Measurements from ENCODE around the gene ACSL4. TPM values are rescaled to one million over a fixed set of nuclear protein-coding genes. Genes with fewer than 3 reads are reported as not detected.

ACSL4 gene
- polyA plus RNA-seq, 1 of the 3 experiments (the other 2 are of a cell fraction): 18.1 TPM

DNA sequence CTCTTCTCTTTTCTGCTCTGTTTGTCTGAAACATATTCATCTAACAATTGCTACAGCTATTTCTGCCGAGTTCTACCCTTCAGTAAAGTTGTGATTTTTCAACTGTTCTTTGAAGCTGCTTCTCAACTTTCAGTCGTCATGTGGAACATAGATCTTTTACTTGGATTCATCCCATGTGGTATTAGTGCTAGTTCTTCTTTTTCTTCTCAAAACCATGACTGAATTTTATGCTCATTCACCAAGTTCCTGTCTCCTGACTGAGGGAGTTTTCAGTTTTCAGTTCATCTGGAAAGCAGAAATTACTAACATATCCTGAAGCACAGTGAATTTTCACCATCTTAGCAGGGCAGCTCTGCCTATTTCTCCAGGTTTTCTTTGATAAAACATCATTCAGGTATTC, 12.1 kb downstream of the ACSL4 start:
- CTCF ChIA-PET: interaction anchor here (2.3 kb wide), 1 partner anchor 136 kb away, joined by 9 read pairs; no protein-coding TSS in a partner anchor

DNA sequence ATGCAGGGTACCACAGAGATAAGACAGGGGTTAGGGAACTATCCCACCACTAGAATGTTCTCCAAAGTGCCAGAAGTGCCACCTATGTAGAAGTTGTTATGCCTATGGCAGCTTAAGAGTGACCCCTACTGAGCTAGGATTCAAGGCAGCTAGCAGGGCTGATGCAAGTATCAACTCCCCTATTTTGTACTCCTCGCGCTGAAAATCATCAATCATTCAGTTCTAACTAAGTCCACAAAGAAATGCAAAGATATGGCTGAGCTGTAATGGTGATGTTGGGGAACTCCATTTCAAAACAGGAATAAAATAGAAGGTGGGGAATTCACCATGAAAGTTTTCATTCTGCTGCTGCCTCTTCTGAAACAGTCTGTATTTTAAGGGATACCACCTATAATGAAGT, 13.8 kb downstream of the ACSL4 start:
- no peaks in the 10 kb centered on the region for H3K9me2 ChIP-seq
- no peaks in the 10 kb centered on the region for H3K36me3 ChIP-seq (replicated peaks in 1 of 2; ENCODE audit: control insufficient read depth in 1 of 2, insufficient read depth in 2 of 2, low read length in 1 of 2)
- no peak overlapping the region for H3K9ac ChIP-seq
- peaks cover 7% of the 10 kb centered on the region for H3F3A ChIP-seq (replicated peaks; ENCODE audit: insufficient read depth)
- no peaks in the 10 kb centered on the region for H4K20me1 ChIP-seq (ENCODE audit: insufficient read depth)
- H3K27ac ChIP-seq (ENCODE audit: low read depth in 2 of 2, low read length in 1 of 2): no peak overlapping the region
- H3K4me1 ChIP-seq (ENCODE audit: control insufficient read depth in 1 of 2, insufficient read depth in 2 of 2, low read depth in 1 of 2, low read length in 1 of 2): no peaks in the 10 kb centered on the region; a peak in 1 of 4 replicates
- POLR2A ChIA-PET: no interaction called here
- H2AFZ ChIP-seq (ENCODE audit: low read depth): no peak overlapping the region
- CTCF ChIA-PET: interaction anchor here (0.8 to 2.3 kb wide), 5 partner anchors 11 to 234 kb away, joined by 3 to 9 read pairs (median 4); no protein-coding TSS in a partner anchor
- H3K4me3 ChIP-seq (ENCODE audit: low read depth in 2 of 2, low read length in 1 of 2): no peak overlapping the region
- H3K27me3 ChIP-seq (ENCODE audit: insufficient read depth): no peaks in the 10 kb centered on the region; the same call in 1 of the 2 replicates
- no peak for DNase-seq
- 65% methylated on average over 2 of the region's 2 CpGs for WGBS (ENCODE audit: low lambda C conversion rate)
- H3K9me3 ChIP-seq: no peaks in the 10 kb centered on the region
- no peak overlapping the region for H3K4me2 ChIP-seq
- H3K79me2 ChIP-seq (ENCODE audit: insufficient read depth): peaks cover 84% of the 10 kb centered on the region
- TF ChIP-seq, protein P1, sequence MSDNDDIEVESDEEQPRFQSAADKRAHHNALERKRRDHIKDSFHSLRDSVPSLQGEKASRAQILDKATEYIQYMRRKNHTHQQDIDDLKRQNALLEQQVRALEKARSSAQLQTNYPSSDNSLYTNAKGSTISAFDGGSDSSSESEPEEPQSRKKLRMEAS (IDR thresholded peaks at IDR 0.05; ENCODE audit: low read depth): no peak
- TF ChIP-seq CHD2 (IDR thresholded peaks at IDR 0.05; ENCODE audit: low read length, partially characterized antibody) (no peak), POLR2AphosphoS5 (IDR thresholded peaks at IDR 0.05; ENCODE audit: low read depth, low read length) (no peak), NFIC (IDR thresholded peaks at IDR 0.05; ENCODE audit: borderline replicate concordance) (no peak)
- TF ChIP-seq, protein P2, sequence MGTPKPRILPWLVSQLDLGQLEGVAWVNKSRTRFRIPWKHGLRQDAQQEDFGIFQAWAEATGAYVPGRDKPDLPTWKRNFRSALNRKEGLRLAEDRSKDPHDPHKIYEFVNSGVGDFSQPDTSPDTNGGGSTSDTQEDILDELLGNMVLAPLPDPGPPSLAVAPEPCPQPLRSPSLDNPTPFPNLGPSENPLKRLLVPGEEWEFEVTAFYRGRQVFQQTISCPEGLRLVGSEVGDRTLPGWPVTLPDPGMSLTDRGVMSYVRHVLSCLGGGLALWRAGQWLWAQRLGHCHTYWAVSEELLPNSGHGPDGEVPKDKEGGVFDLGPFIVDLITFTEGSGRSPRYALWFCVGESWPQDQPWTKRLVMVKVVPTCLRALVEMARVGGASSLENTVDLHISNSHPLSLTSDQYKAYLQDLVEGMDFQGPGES (IDR thresholded peaks at IDR 0.05; ENCODE audit: low read depth, low read length): no peak
- TF ChIP-seq, protein P3, sequence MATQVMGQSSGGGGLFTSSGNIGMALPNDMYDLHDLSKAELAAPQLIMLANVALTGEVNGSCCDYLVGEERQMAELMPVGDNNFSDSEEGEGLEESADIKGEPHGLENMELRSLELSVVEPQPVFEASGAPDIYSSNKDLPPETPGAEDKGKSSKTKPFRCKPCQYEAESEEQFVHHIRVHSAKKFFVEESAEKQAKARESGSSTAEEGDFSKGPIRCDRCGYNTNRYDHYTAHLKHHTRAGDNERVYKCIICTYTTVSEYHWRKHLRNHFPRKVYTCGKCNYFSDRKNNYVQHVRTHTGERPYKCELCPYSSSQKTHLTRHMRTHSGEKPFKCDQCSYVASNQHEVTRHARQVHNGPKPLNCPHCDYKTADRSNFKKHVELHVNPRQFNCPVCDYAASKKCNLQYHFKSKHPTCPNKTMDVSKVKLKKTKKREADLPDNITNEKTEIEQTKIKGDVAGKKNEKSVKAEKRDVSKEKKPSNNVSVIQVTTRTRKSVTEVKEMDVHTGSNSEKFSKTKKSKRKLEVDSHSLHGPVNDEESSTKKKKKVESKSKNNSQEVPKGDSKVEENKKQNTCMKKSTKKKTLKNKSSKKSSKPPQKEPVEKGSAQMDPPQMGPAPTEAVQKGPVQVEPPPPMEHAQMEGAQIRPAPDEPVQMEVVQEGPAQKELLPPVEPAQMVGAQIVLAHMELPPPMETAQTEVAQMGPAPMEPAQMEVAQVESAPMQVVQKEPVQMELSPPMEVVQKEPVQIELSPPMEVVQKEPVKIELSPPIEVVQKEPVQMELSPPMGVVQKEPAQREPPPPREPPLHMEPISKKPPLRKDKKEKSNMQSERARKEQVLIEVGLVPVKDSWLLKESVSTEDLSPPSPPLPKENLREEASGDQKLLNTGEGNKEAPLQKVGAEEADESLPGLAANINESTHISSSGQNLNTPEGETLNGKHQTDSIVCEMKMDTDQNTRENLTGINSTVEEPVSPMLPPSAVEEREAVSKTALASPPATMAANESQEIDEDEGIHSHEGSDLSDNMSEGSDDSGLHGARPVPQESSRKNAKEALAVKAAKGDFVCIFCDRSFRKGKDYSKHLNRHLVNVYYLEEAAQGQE (IDR thresholded peaks at IDR 0.05; ENCODE audit: low read depth, low read length): no peak

More for the DNA sequence above, 12.1 kb downstream of the ACSL4 start:
- H3K9ac ChIP-seq: no peak overlapping the region
- no peak overlapping the region for H2AFZ ChIP-seq (ENCODE audit: low read depth)
- H3K9me2 ChIP-seq: no peaks in the 10 kb centered on the region
- no peak for DNase-seq
- peaks cover 95% of the 10 kb centered on the region for H3K79me2 ChIP-seq (ENCODE audit: insufficient read depth)
- no peaks in the 10 kb centered on the region; a peak in 1 of 4 replicates for H3K4me1 ChIP-seq (ENCODE audit: control insufficient read depth in 1 of 2, insufficient read depth in 2 of 2, low read depth in 1 of 2, low read length in 1 of 2)
- no peak for TF ChIP-seq TAF1 (IDR thresholded peaks at IDR 0.05; ENCODE audit: borderline replicate concordance, low read depth, low read length)
- TF ChIP-seq FOXM1 (IDR thresholded peaks at IDR 0.05; ENCODE audit: low read depth): no peak
- TF ChIP-seq ELF1 (IDR thresholded peaks at IDR 0.05): no peak
- no peak for TF ChIP-seq EP300 (IDR thresholded peaks at IDR 0.05; ENCODE audit: borderline replicate concordance in 1 of 2, low read depth in 1 of 2, low read length in 1 of 2)
- TF ChIP-seq GATA2 (CRISPR knock-in tag; IDR thresholded peaks at IDR 0.05): no peak
- TF ChIP-seq, protein P3 (IDR thresholded peaks at IDR 0.05; ENCODE audit: low read depth, low read length): no peak
- TF ChIP-seq SIN3A (IDR thresholded peaks at IDR 0.05; ENCODE audit: borderline replicate concordance, low read depth, low read length): no peak
- TF ChIP-seq MEF2A (IDR thresholded peaks at IDR 0.05; ENCODE audit: borderline replicate concordance, low read depth): no peak
- TF ChIP-seq, protein P4, sequence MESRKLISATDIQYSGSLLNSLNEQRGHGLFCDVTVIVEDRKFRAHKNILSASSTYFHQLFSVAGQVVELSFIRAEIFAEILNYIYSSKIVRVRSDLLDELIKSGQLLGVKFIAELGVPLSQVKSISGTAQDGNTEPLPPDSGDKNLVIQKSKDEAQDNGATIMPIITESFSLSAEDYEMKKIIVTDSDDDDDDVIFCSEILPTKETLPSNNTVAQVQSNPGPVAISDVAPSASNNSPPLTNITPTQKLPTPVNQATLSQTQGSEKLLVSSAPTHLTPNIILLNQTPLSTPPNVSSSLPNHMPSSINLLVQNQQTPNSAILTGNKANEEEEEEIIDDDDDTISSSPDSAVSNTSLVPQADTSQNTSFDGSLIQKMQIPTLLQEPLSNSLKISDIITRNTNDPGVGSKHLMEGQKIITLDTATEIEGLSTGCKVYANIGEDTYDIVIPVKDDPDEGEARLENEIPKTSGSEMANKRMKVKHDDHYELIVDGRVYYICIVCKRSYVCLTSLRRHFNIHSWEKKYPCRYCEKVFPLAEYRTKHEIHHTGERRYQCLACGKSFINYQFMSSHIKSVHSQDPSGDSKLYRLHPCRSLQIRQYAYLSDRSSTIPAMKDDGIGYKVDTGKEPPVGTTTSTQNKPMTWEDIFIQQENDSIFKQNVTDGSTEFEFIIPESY (IDR thresholded peaks at IDR 0.05; ENCODE audit: borderline replicate concordance, low read depth): no peak
- TF ChIP-seq POLR2AphosphoS5 (IDR thresholded peaks at IDR 0.05; ENCODE audit: low read depth, low read length): no peak
- TF ChIP-seq, protein P1 (IDR thresholded peaks at IDR 0.05; ENCODE audit: low read depth): no peak
- H3K27me3 ChIP-seq (ENCODE audit: insufficient read depth): no peaks in the 10 kb centered on the region; the same call in 1 of the 2 replicates
- no peaks in the 10 kb centered on the region for H3K9me3 ChIP-seq
- H3K27ac ChIP-seq (ENCODE audit: low read depth in 2 of 2, low read length in 1 of 2): no peak overlapping the region
- H3K4me2 ChIP-seq: no peak overlapping the region
- POLR2A ChIA-PET: no interaction called here
- no peak overlapping the region for H3K4me3 ChIP-seq (ENCODE audit: low read depth in 2 of 2, low read length in 1 of 2)
- H3F3A ChIP-seq (replicated peaks; ENCODE audit: insufficient read depth): no peaks in the 10 kb centered on the region
- H3K36me3 ChIP-seq (replicated peaks in 1 of 2; ENCODE audit: control insufficient read depth in 1 of 2, insufficient read depth in 2 of 2, low read length in 1 of 2): no peaks in the 10 kb centered on the region
- H4K20me1 ChIP-seq (ENCODE audit: insufficient read depth): no peaks in the 10 kb centered on the region
- 58% methylated on average over 2 of the region's 2 CpGs for WGBS (ENCODE audit: low lambda C conversion rate)

All from SK-N-SH (cell line).